Neuronal stem cell (in vitro differentiated cells): ENCODE measurements around the gene CEP131.

ENCODE experiments used
- DNase-seq: peaks from one replicate; pipeline ENCODE4 v3.0.0-alpha.2; 2013; ENCODE audit warnings: low spot score
- H2AFZ ChIP-seq: one replicate; pipeline ENCODE4 v1.6.1; 2013; ENCODE audit warnings: mild to moderate bottlenecking, low read length, inconsistent platforms
- H2AK5ac ChIP-seq: 2 replicates; pipeline ENCODE4 v1.6.1; 2013; ENCODE audit warnings: low read depth, mild to moderate bottlenecking, inconsistent platforms, low read length, moderate library complexity, mixed read lengths
- H2BK120ac ChIP-seq: 2 replicates; pipeline ENCODE4 v1.6.1; 2013; ENCODE audit warnings: low read depth, mild to moderate bottlenecking, inconsistent platforms, low read length, moderate library complexity, mixed read lengths
- H2BK12ac ChIP-seq: one replicate; pipeline ENCODE4 v1.6.1; 2013; ENCODE audit warnings: low read length, inconsistent platforms
- H2BK15ac ChIP-seq: 2 replicates; pipeline ENCODE4 v1.6.1; 2013; ENCODE audit warnings: mild to moderate bottlenecking, low read length, inconsistent platforms, mixed read lengths
- H2BK5ac ChIP-seq: one replicate; pipeline ENCODE4 v1.6.1; 2013; ENCODE audit warnings: inconsistent platforms, mild to moderate bottlenecking, low read length, moderate library complexity
- H3K14ac ChIP-seq: one replicate; pipeline ENCODE4 v1.6.1; 2013; ENCODE audit warnings: low read length, inconsistent platforms
- H3K18ac ChIP-seq: 2 replicates; pipeline ENCODE4 v1.6.1; 2013; ENCODE audit warnings: low read length, inconsistent platforms
- H3K23ac ChIP-seq: 2 replicates; pipeline ENCODE4 v1.6.1; 2013; ENCODE audit warnings: low read depth, mild to moderate bottlenecking, mixed read lengths, low read length, inconsistent platforms; ENCODE audit not compliant: poor library complexity
- H3K27ac ChIP-seq: replicated peaks from 3 replicates; pipeline ENCODE4 v1.5.1; 2013; ENCODE audit warnings: low read length, inconsistent platforms
- H3K27me3 ChIP-seq, 3 experiments: 2 replicates each; pipeline ENCODE4 v1.6.1; 2013; ENCODE audit warnings: low read length in 3 of 3, mild to moderate bottlenecking in 2 of 3, inconsistent platforms in 1 of 3, low read depth in 1 of 3, mixed read lengths in 1 of 3, moderate library complexity in 1 of 3; ENCODE audit not compliant: control insufficient read depth in 3 of 3, insufficient read depth in 3 of 3
- H3K36me3 ChIP-seq, 2 donors: replicated peaks in 1 of 2; 2 replicates each; pipeline ENCODE4 v1.6.1; 2013; ENCODE audit warnings: low read length in 2 of 2; ENCODE audit not compliant: control insufficient read depth in 2 of 2, insufficient read depth in 2 of 2
- H3K4ac ChIP-seq: 2 replicates; pipeline ENCODE4 v1.6.1; 2013; ENCODE audit warnings: inconsistent platforms, mild to moderate bottlenecking, low read length, moderate library complexity
- H3K4me1 ChIP-seq, 2 donors: 1 replicate in 1 of 2; 2 replicates in 1 of 2; pipeline ENCODE4 v1.6.1; 2013; ENCODE audit warnings: low read length in 2 of 2, low read depth in 1 of 2; ENCODE audit not compliant: control insufficient read depth in 2 of 2, insufficient read depth in 1 of 2
- H3K4me2 ChIP-seq: one replicate; pipeline ENCODE4 v1.6.1; 2013; ENCODE audit warnings: mild to moderate bottlenecking, low read length, inconsistent platforms; ENCODE audit not compliant: insufficient read depth, poor library complexity, severe bottlenecking
- H3K4me3 ChIP-seq, 2 donors: 2 replicates each; pipeline ENCODE4 v1.5.1; 2013; ENCODE audit warnings: low read length in 2 of 2, mild to moderate bottlenecking in 2 of 2, inconsistent platforms in 1 of 2, moderate library complexity in 1 of 2
- H3K79me1 ChIP-seq: one replicate; pipeline ENCODE4 v1.6.1; 2013; ENCODE audit warnings: low read depth, mild to moderate bottlenecking, inconsistent platforms, low read length, moderate library complexity
- H3K9ac ChIP-seq: one replicate; pipeline ENCODE4 v1.6.1; 2013; ENCODE audit warnings: mild to moderate bottlenecking, low read depth, low read length, inconsistent platforms; ENCODE audit not compliant: poor library complexity
- H3K9me3 ChIP-seq, 2 donors: replicated peaks in 1 of 2; 2 replicates each; pipeline versions ENCODE3 to v1.6.1; 2013; ENCODE audit warnings: low read length in 2 of 2, mild to moderate bottlenecking in 2 of 2, inconsistent platforms in 1 of 2, low read depth in 1 of 2, mixed read lengths in 1 of 2, moderate library complexity in 1 of 2; ENCODE audit not compliant: control insufficient read depth in 2 of 2, insufficient read depth in 1 of 2
- H4K8ac ChIP-seq: one replicate; pipeline ENCODE4 v1.6.1; 2013; ENCODE audit warnings: low read depth, mild to moderate bottlenecking, inconsistent platforms, low read length, moderate library complexity
- H4K91ac ChIP-seq: one replicate; pipeline ENCODE4 v1.6.1; 2013; ENCODE audit warnings: low read length, low read depth, mild to moderate bottlenecking, inconsistent platforms; ENCODE audit not compliant: poor library complexity
- WGBS, 2 donors: extraction: QIAGEN DNeasy Blood & Tissue Kit; methylation state at CpG; one replicate each; pipeline ENCODE4 v1.1.7; 2013; ENCODE audit warnings: missing lambda C conversion rate in 2 of 2, mixed read lengths in 1 of 2; ENCODE audit not compliant: insufficient read length in 2 of 2, insufficient replicate concordance in 1 of 2; ENCODE audit errors: extremely low coverage in 2 of 2; 5-methylcytosine and 5-hydroxymethylcytosine counted together

The CEP131 gene

GRCh38 chr17:81153340-81153803 lies 69.4 kb downstream of the CEP131 start:
- Histone ChIP-seq H3K9me3 (no peaks in the 10 kb centered on the region), H2AFZ (no peak overlapping the region), H2BK120ac (no peak overlapping the region), H2AK5ac (no peak overlapping the region), H3K18ac (no peak overlapping the region), H3K4me3 (no peak overlapping the region), H4K91ac (no peak overlapping the region), H3K36me3 (no peaks in the 10 kb centered on the region), H3K27me3 (peaks cover 0 to 3% (median 0%) of the 10 kb centered on the region in 3 experiments), H4K8ac (no peak overlapping the region), H3K9ac (no peak overlapping the region), H3K23ac (no peak overlapping the region), H3K27ac (no peak overlapping the region), H3K4ac (peak overlapping the region; percentile 23), H2BK15ac (no peak overlapping the region), H2BK5ac (no peak overlapping the region), H3K4me1 (peaks cover 0 to 4% of the 10 kb centered on the region in 2 donors), H3K14ac (peak overlapping the region; percentile 98), H3K4me2 (no peak overlapping the region), H3K79me1 (no peaks in the 10 kb centered on the region), H2BK12ac (no peak overlapping the region)
- no CpG with 5 or more reads among the region's 17 CpGs for WGBS, 2 donors
- DNase-seq, result no peak

- Histone ChIP-seq H3K9ac (no peak overlapping the region), H3K4me3 (no peak overlapping the region), H3K4me2 (no peak overlapping the region), H4K8ac (no peak overlapping the region), H3K18ac (no peak overlapping the region), H2BK120ac (no peak overlapping the region), H3K36me3 (no peaks in the 10 kb centered on the region), H3K14ac (no peak overlapping the region), H2AFZ (no peak overlapping the region), H3K9me3 (no peaks in the 10 kb centered on the region), H3K23ac (no peak overlapping the region), H3K4ac (no peak overlapping the region), H3K27me3 (no peaks in the 10 kb centered on the region), H2BK5ac (no peak overlapping the region), H2BK12ac (no peak overlapping the region), H3K4me1 (peaks cover 0 to 4% of the 10 kb centered on the region in 2 donors), H3K79me1 (no peaks in the 10 kb centered on the region), H2AK5ac (no peak overlapping the region), H3K27ac (no peak overlapping the region), H2BK15ac (no peak overlapping the region), H4K91ac (no peak overlapping the region)
- no peak for DNase-seq
- no CpG with 5 or more reads among the region's 8 CpGs for WGBS, 2 donors
Observed at GRCh38 chr17:81152288-81152828, 70.4 kb downstream of the CEP131 start.

- H2BK120ac ChIP-seq, result no peak overlapping the region
- no peak overlapping the region for H3K27ac ChIP-seq
- no peak overlapping the region for H3K9ac ChIP-seq
- H2BK15ac ChIP-seq, result no peak overlapping the region
- no peak overlapping the region for H3K4me2 ChIP-seq
- no peak overlapping the region for H2AFZ ChIP-seq
- H2BK5ac ChIP-seq, result no peak overlapping the region
- no peak overlapping the region for H3K4ac ChIP-seq
- no peaks in the 10 kb centered on the region for H3K9me3 ChIP-seq
- no peak overlapping the region for H4K91ac ChIP-seq
- no peaks in the 10 kb centered on the region for H3K79me1 ChIP-seq
- DNase-seq, result no peak
- no peak overlapping the region for H2AK5ac ChIP-seq
- H3K27me3 ChIP-seq, result no peaks in the 10 kb centered on the region
- H3K23ac ChIP-seq, result no peak overlapping the region
- peak overlapping the region; percentile 57 for H3K18ac ChIP-seq
- H2BK12ac ChIP-seq, result no peak overlapping the region
- no CpG with 5 or more reads among the region's 13 CpGs for WGBS, 2 donors
- H4K8ac ChIP-seq, result no peak overlapping the region
- peaks cover 0 to 4% of the 10 kb centered on the region in 2 donors for H3K4me1 ChIP-seq
- H3K14ac ChIP-seq, result no peak overlapping the region
- H3K36me3 ChIP-seq, result no peaks in the 10 kb centered on the region
- H3K4me3 ChIP-seq, result no peak overlapping the region
Observed at GRCh38 chr17:81151278-81151677, 71.5 kb downstream of the CEP131 start.

- Histone ChIP-seq H3K36me3 (no peaks in the 10 kb centered on the region), H3K79me1 (no peaks in the 10 kb centered on the region), H2BK120ac (peak overlapping the region; percentile 47), H3K4me3 (no peak overlapping the region), H2BK5ac (no peak overlapping the region), H2BK15ac (no peak overlapping the region), H3K18ac (no peak overlapping the region), H2AK5ac (peak overlapping the region; percentile 68), H3K23ac (peak overlapping the region; percentile 89), H3K9ac (peak overlapping the region; percentile 44), H3K4ac (no peak overlapping the region), H3K27me3 (no peaks in the 10 kb centered on the region), H4K91ac (no peak overlapping the region), H2BK12ac (peak overlapping the region; percentile 14), H3K14ac (peak overlapping the region; percentile 38), H4K8ac (no peak overlapping the region), H3K27ac (no peak overlapping the region), H2AFZ (no peak overlapping the region), H3K4me2 (no peak overlapping the region), H3K9me3 (no peaks in the 10 kb centered on the region), H3K4me1 (peaks cover 0 to 4% of the 10 kb centered on the region in 2 donors)
- no CpG with 5 or more reads among the region's 14 CpGs for WGBS, 2 donors
- DNase-seq, result no peak
Observed at GRCh38 chr17:81150377-81151077, 72.2 kb downstream of the CEP131 start.
